ENCODE measurements around the gene RPL10A.
"Not testable (repeated sequence)": the region's sequence is repeated elsewhere in the genome, so short reads cannot be mapped to it uniquely, and the experiment has no call there.

The RPL10A gene

GRCh38 chr6:35515939-35516338 lies 47.7 kb downstream of the RPL10A start:
- DNase-seq = not testable (repeated sequence)

GRCh38 chr6:35516712-35517111 lies 48.5 kb downstream of the RPL10A start:
- no peak for DNase-seq

GRCh38 chr6:35517978-35518377 lies 49.8 kb downstream of the RPL10A start:
- DNase-seq = not testable (repeated sequence)

- DNase-seq = no peak
Observed at GRCh38 chr6:35518566-35519312, 50.5 kb downstream of the RPL10A start.

GRCh38 chr6:35519313-35520015 lies 51.3 kb downstream of the RPL10A start:
- DNase-seq = no peak

Measured in NCI-H510A treated with DMSO at 0.1 percent for 48 hours (cell line).